ENCODE results near the gene SRGAP2C.
"Not testable (repeated sequence)": the region's sequence is repeated elsewhere in the genome, so short reads cannot be mapped to it uniquely, and the experiment has no call there.

- TF ChIP-seq CTCF, POLR2A (IDR thresholded peaks at IDR 0.05): not testable (repeated sequence)
Measured at GRCh38 chr1:121202986-121203385, 18.2 kb downstream of the SRGAP2C start.
